Measurements from ENCODE around the gene HIC2. TPM values are rescaled to one million over a fixed set of nuclear protein-coding genes. Genes with fewer than 3 reads are reported as not detected.
"Not testable (repeated sequence)": the region's sequence is repeated elsewhere in the genome, so short reads cannot be mapped to it uniquely, and the experiment has no call there.

Gene HIC2
- total RNA-seq, 3 donors from 2014 or later = 6.0 to 6.2 (median 6.0) TPM

- Histone ChIP-seq H3K4me1 (ENCODE audit: low read depth) (no peaks in the 10 kb centered on the region), H3K9me3 (no peaks in the 10 kb centered on the region), H3K36me3 (ENCODE audit: low read depth) (peaks cover 7% of the 10 kb centered on the region), H3K4me3 (no peak overlapping the region)
- DNase-seq (peak in 2 of 3 donors; percentile 21 to 33), ATAC-seq (no peak)
- intact Hi-C loops (cut with DNase I, micrococcal nuclease) = no loop called here
- TF ChIP-seq, protein P1, sequence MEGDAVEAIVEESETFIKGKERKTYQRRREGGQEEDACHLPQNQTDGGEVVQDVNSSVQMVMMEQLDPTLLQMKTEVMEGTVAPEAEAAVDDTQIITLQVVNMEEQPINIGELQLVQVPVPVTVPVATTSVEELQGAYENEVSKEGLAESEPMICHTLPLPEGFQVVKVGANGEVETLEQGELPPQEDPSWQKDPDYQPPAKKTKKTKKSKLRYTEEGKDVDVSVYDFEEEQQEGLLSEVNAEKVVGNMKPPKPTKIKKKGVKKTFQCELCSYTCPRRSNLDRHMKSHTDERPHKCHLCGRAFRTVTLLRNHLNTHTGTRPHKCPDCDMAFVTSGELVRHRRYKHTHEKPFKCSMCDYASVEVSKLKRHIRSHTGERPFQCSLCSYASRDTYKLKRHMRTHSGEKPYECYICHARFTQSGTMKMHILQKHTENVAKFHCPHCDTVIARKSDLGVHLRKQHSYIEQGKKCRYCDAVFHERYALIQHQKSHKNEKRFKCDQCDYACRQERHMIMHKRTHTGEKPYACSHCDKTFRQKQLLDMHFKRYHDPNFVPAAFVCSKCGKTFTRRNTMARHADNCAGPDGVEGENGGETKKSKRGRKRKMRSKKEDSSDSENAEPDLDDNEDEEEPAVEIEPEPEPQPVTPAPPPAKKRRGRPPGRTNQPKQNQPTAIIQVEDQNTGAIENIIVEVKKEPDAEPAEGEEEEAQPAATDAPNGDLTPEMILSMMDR (IDR thresholded peaks at IDR 0.05) = no peak
Observed at GRCh38 chr22:21449531-21450319, 32.6 kb downstream of the HIC2 start.

DNA sequence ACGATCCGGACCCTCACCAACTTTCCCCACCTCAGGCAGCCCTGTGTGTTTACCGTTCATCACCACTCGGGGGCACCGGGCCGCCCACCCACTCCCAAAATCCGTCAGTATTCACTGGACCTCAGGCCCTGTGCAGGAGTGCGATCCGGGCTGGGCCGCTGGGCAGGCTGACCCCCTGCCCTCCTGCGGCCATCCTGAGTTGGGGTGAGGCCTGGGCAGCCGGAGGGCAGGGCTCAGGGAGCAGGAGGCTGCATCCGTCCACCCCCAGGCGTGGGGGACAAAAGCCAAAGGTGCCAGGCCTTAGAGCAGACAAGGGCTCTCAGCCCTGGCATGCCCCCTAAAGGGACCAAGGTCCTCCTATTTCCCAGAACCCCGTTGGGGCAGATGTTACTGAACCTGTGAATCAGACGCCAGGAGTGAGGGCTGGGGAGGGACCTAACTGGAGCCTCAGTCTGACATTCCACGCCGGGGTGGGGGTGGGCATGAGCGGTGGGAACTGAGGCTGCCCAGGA lies 33.2 kb downstream of the HIC2 start:
- H3K4me3 ChIP-seq = no peak overlapping the region
- H3K4me1 ChIP-seq (ENCODE audit: low read depth) = no peaks in the 10 kb centered on the region
- no peak for ATAC-seq
- no peaks in the 10 kb centered on the region for H3K9me3 ChIP-seq
- intact Hi-C loops (cut with DNase I, micrococcal nuclease) = no loop called here
- peaks cover 7% of the 10 kb centered on the region for H3K36me3 ChIP-seq (ENCODE audit: low read depth)
- DNase-seq = peak in 2 of 3 donors; percentile 13 to 36
- TF ChIP-seq, protein P1 (IDR thresholded peaks at IDR 0.05) = no peak

DNA sequence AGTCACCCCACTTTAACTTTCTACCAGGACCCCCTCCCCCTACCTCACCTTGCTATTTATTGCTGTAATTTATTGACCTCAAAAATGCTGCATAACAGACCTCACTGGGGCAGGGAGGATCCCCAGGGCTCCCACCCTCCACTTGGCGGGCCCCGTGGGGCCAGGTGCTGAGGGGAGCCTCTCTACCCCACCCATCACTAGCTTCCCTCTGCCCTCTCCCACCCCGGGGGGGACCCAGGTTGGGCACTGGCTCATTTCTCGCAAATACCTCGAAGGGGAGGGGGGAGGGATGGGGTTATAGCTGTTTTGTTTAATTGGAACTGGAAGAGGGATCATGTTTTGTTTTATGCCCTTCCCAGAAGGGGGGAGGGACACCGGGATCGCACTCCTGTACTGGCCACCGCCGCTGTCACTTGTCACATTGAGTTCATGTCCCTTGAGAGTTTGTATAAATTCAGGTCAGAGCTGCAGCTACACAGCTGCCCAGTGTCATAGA lies 33.7 kb downstream of the HIC2 start:
- TF ChIP-seq, protein P1 (IDR thresholded peaks at IDR 0.05) = no peak
- no peak for ATAC-seq
- intact Hi-C loops (cut with DNase I, micrococcal nuclease) = no loop called here
- H3K36me3 ChIP-seq (ENCODE audit: low read depth) = peaks cover 5% of the 10 kb centered on the region
- H3K9me3 ChIP-seq = no peaks in the 10 kb centered on the region
- peak in 1 of 3 donors; percentile 15 for DNase-seq
- no peak overlapping the region for H3K4me3 ChIP-seq
- no peaks in the 10 kb centered on the region for H3K4me1 ChIP-seq (ENCODE audit: low read depth)

- no peaks in the 10 kb centered on the region for H3K36me3 ChIP-seq (ENCODE audit: low read depth)
- intact Hi-C loops (cut with DNase I, micrococcal nuclease) = no loop called here
- TF ChIP-seq, protein P1 (IDR thresholded peaks at IDR 0.05) = no peak
Observed at GRCh38 chr22:21451545-21452520, 34.7 kb downstream of the HIC2 start.

GRCh38 chr22:21452666-21453065 lies 35.5 kb downstream of the HIC2 start:
- H3K4me1 ChIP-seq (ENCODE audit: low read depth); DNase-seq; ATAC-seq; H3K36me3 ChIP-seq (ENCODE audit: low read depth); H3K9me3 ChIP-seq; intact Hi-C loops (cut with DNase I, micrococcal nuclease); H3K4me3 ChIP-seq: not testable (repeated sequence)

More at GRCh38 chr22:21451545-21452520, 34.7 kb downstream of the HIC2 start:
- Histone ChIP-seq H3K4me3 (no peak overlapping the region), H3K9me3 (no peaks in the 10 kb centered on the region), H3K4me1 (ENCODE audit: low read depth) (no peaks in the 10 kb centered on the region)
- no peak for ATAC-seq
- DNase-seq = peak in 2 of 3 donors; percentile 6 to 15

GRCh38 chr22:21454998-21455333 lies 37.8 kb downstream of the HIC2 start:
- ATAC-seq; H3K4me3 ChIP-seq; H3K9me3 ChIP-seq; H3K4me1 ChIP-seq (ENCODE audit: low read depth); H3K36me3 ChIP-seq (ENCODE audit: low read depth); intact Hi-C loops (cut with DNase I, micrococcal nuclease): not testable (repeated sequence)
- DNase-seq = peak in 1 of 3 donors; percentile 10

All from mucosa of descending colon (tissue), 3 donors.